ENCODE data around the gene DCP1A. TPM values are rescaled to one million over a fixed set of nuclear protein-coding genes. Genes with fewer than 3 reads are reported as not detected.

The DCP1A gene
- total RNA-seq, 1 donor from 2014 or later: 33.8 TPM

GRCh38 chr3:53263907-53264306 lies 83.4 kb downstream of the DCP1A start:
- Mint-ChIP-seq H3K36me3 (ENCODE audit: low read depth, unreplicated experiment) (no peaks in the 10 kb centered on the region), H3K4me1 (ENCODE audit: unreplicated experiment) (peaks cover 1% of the 10 kb centered on the region), H3K4me3 (ENCODE audit: unreplicated experiment) (no peak overlapping the region), H3K27me3 (ENCODE audit: unreplicated experiment) (peaks cover 6% of the 10 kb centered on the region), H3K27ac (ENCODE audit: unreplicated experiment) (no peak overlapping the region), H3K9me3 (ENCODE audit: unreplicated experiment) (no peaks in the 10 kb centered on the region)
- no peak for TF ChIP-seq CTCF (IDR thresholded peaks at IDR 0.05; ENCODE audit: unreplicated experiment)
- DNase-seq (ENCODE audit: low spot score): no peak

- Mint-ChIP-seq H3K36me3 (ENCODE audit: low read depth, unreplicated experiment) (no peaks in the 10 kb centered on the region), H3K4me3 (ENCODE audit: unreplicated experiment) (no peak overlapping the region), H3K27me3 (ENCODE audit: unreplicated experiment) (peaks cover 7% of the 10 kb centered on the region), H3K27ac (ENCODE audit: unreplicated experiment) (no peak overlapping the region), H3K9me3 (ENCODE audit: unreplicated experiment) (no peaks in the 10 kb centered on the region), H3K4me1 (ENCODE audit: unreplicated experiment) (peaks cover 4% of the 10 kb centered on the region)
- TF ChIP-seq CTCF (IDR thresholded peaks at IDR 0.05; ENCODE audit: unreplicated experiment): no peak
- DNase-seq (ENCODE audit: low spot score): no peak
Observed at GRCh38 chr3:53261712-53262111, 85.6 kb downstream of the DCP1A start.

- TF ChIP-seq CTCF (IDR thresholded peaks at IDR 0.05; ENCODE audit: unreplicated experiment): no peak
- no peaks in the 10 kb centered on the region for H3K36me3 Mint-ChIP-seq (ENCODE audit: low read depth, unreplicated experiment)
- no peaks in the 10 kb centered on the region for H3K9me3 Mint-ChIP-seq (ENCODE audit: unreplicated experiment)
- peaks cover 7% of the 10 kb centered on the region for H3K27me3 Mint-ChIP-seq (ENCODE audit: unreplicated experiment)
- H3K4me1 Mint-ChIP-seq (ENCODE audit: unreplicated experiment): peaks cover 4% of the 10 kb centered on the region
- DNase-seq (ENCODE audit: low spot score): no peak
- H3K4me3 Mint-ChIP-seq (ENCODE audit: unreplicated experiment): no peak overlapping the region
- no peak overlapping the region for H3K27ac Mint-ChIP-seq (ENCODE audit: unreplicated experiment)
Observed at GRCh38 chr3:53260286-53260785, 87.0 kb downstream of the DCP1A start.

- Mint-ChIP-seq H3K9me3 (ENCODE audit: unreplicated experiment) (no peaks in the 10 kb centered on the region), H3K4me1 (ENCODE audit: unreplicated experiment) (peaks cover 7% of the 10 kb centered on the region), H3K36me3 (ENCODE audit: low read depth, unreplicated experiment) (no peaks in the 10 kb centered on the region), H3K4me3 (ENCODE audit: unreplicated experiment) (no peak overlapping the region), H3K27ac (ENCODE audit: unreplicated experiment) (no peak overlapping the region), H3K27me3 (ENCODE audit: unreplicated experiment) (peaks cover 7% of the 10 kb centered on the region)
- DNase-seq (ENCODE audit: low spot score): no peak
- no peak for TF ChIP-seq CTCF (IDR thresholded peaks at IDR 0.05; ENCODE audit: unreplicated experiment)
Observed at GRCh38 chr3:53259427-53260259, 87.7 kb downstream of the DCP1A start.

Measured in endothelial cell (in vitro differentiated cells).